Activated naive CD8-positive, alpha-beta T cell (primary cell): ENCODE results near the gene SPA17.

ENCODE experiments used
- H3K27ac Mint-ChIP-seq: one replicate; pipeline ENCODE4 v1.8.0; 2021; ENCODE audit warnings: mixed read lengths
- H3K27me3 Mint-ChIP-seq: one replicate; pipeline ENCODE4 v1.8.0; 2021; ENCODE audit warnings: mixed read lengths
- H3K36me3 Mint-ChIP-seq: one replicate; pipeline ENCODE4 v1.8.0; 2021; ENCODE audit warnings: mixed read lengths
- H3K4me1 Mint-ChIP-seq: one replicate; pipeline ENCODE4 v1.8.0; 2021; ENCODE audit warnings: low read depth, mixed read lengths
- H3K4me3 Mint-ChIP-seq: one replicate; pipeline ENCODE4 v1.8.0; 2021; ENCODE audit warnings: mild to moderate bottlenecking, mixed read lengths
- H3K9me3 Mint-ChIP-seq: one replicate; pipeline ENCODE4 v1.8.0; 2021; ENCODE audit warnings: low read depth, mixed read lengths

SPA17 gene

GRCh38 chr11:124746621-124747243 is 73.0 kb downstream of the SPA17 start:
- Mint-ChIP-seq H3K27ac (peak overlapping the region; percentile 88), H3K4me1 (peaks cover 18% of the 10 kb centered on the region), H3K36me3 (no peaks in the 10 kb centered on the region), H3K9me3 (no peaks in the 10 kb centered on the region), H3K27me3 (no peaks in the 10 kb centered on the region), H3K4me3 (peak overlapping the region; percentile 98)
